Common myeloid progenitor, CD34-positive (primary cell): ENCODE measurements around the gene GLP2R.

Experiments
- CTCF ChIA-PET: fragments of 350-600 bp; sonication (Branson Sonifier 250); formaldehyde crosslinking; loops from one replicate; lab custom pipeline; 2021; ENCODE audit warnings: antibody characterized with exemption; lab: Charles Lee
- POLR2A ChIA-PET: fragments of 350-600 bp; sonication (Branson Sonifier 250); formaldehyde crosslinking; loops from one replicate; lab custom pipeline; 2021; ENCODE audit warnings: antibody characterized with exemption; lab: Charles Lee
- DNase-seq, 3 donors: peaks; one replicate each; pipeline versions ENCODE4 v3.0.0 to v3.0.0-alpha.2; 2013
- H3K27ac ChIP-seq, 2 experiments: 1 replicate in 1 of 2; 2 replicates in 1 of 2; pipeline ENCODE4 v1.7.0; 2013; ENCODE audit warnings: inconsistent platforms in 2 of 2, low read length in 2 of 2, mild to moderate bottlenecking in 2 of 2, low read depth in 1 of 2, moderate library complexity in 1 of 2; ENCODE audit not compliant: severe bottlenecking in 2 of 2, insufficient read depth in 1 of 2, poor library complexity in 1 of 2
- H3K27me3 ChIP-seq, 5 experiments: replicated peaks in 2 of 5; 1 replicate in 3 of 5; 2 replicates in 2 of 5; pipeline versions ENCODE4 v1.6.1 to v1.7.0; 2013; ENCODE audit warnings: low read length in 4 of 5, mild to moderate bottlenecking in 2 of 5, moderate library complexity in 2 of 5, inconsistent platforms in 1 of 5; ENCODE audit not compliant: insufficient read depth in 5 of 5, control insufficient read depth in 4 of 5
- H3K36me3 ChIP-seq, 4 experiments: 1 replicate in 2 of 4; 2 replicates in 2 of 4; pipeline versions ENCODE4 v1.6.1 to v1.7.0; 2013; ENCODE audit warnings: low read length in 3 of 4, control low read depth in 1 of 4, mild to moderate bottlenecking in 1 of 4; ENCODE audit not compliant: control insufficient read depth in 4 of 4, insufficient read depth in 4 of 4
- H3K4me1 ChIP-seq, 4 experiments: 1 replicate in 3 of 4; 2 replicates in 1 of 4; pipeline versions ENCODE4 v1.6.1 to v1.7.1; 2013; ENCODE audit warnings: low read length in 3 of 4, mild to moderate bottlenecking in 3 of 4, control low read depth in 1 of 4, inconsistent platforms in 1 of 4, moderate library complexity in 1 of 4; ENCODE audit not compliant: control insufficient read depth in 4 of 4, insufficient read depth in 4 of 4; ENCODE audit errors: control extremely low read depth in 1 of 4
- H3K4me3 ChIP-seq, 7 experiments: 1 replicate in 4 of 7; 2 replicates in 3 of 7; pipeline versions ENCODE4 v1.5.1 to v1.7.0; 2013; ENCODE audit warnings: mild to moderate bottlenecking in 7 of 7, low read length in 6 of 7, moderate library complexity in 6 of 7, inconsistent platforms in 2 of 7, low read depth in 2 of 7, control low read depth in 1 of 7; ENCODE audit not compliant: insufficient read depth in 4 of 7, control insufficient read depth in 1 of 7; ENCODE audit errors: extremely low read depth in 1 of 7
- H3K9me3 ChIP-seq, 5 experiments: 1 replicate in 4 of 5; 2 replicates in 1 of 5; pipeline versions ENCODE4 v1.6.1 to v1.7.1; 2013; ENCODE audit warnings: low read length in 4 of 5, mild to moderate bottlenecking in 2 of 5, inconsistent platforms in 1 of 5, low read depth in 1 of 5, moderate library complexity in 1 of 5; ENCODE audit not compliant: control insufficient read depth in 4 of 5, insufficient read depth in 2 of 5; ENCODE audit errors: control extremely low read depth in 1 of 5
- WGBS: methylation state at CpG from one replicate; pipeline ENCODE4 v1.1.5; 2013; ENCODE audit not compliant: insufficient coverage; 5-methylcytosine and 5-hydroxymethylcytosine counted together

Gene GLP2R

GRCh38 chr17:9850151-9850550 is 24.4 kb downstream of the GLP2R start:
- no peak for DNase-seq
- POLR2A ChIA-PET = no interaction called here
- peaks cover 0 to 1% (median 0%) of the 10 kb centered on the region in 5 experiments for H3K9me3 ChIP-seq

DNA sequence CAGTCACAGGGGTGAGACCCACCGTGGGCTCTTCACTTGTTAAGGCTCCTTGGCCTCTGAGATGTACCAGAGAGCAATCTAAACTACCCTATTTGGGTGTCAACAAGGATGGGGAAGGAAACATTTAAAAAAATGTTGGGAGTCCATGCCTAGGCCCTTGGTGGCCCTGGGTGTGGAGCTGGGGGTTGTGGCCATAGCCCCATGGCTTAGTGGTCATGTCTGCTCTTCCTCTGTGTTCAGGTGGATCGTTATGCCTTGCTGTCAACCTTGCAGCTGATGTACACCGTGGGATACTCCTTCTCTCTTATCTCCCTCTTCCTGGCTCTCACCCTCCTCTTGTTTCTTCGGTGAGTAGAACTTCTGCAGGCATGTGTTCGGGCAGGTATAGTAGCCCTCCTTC is 28.5 kb downstream of the GLP2R start:
- H3K27ac ChIP-seq = no peak overlapping the region
- ChIA-PET CTCF (no interaction called here), POLR2A (no interaction called here)
- DNase-seq = no peak
- H3K4me3 ChIP-seq = no peak overlapping the region
- WGBS = 88% methylated on average over 5 of the region's 5 CpGs
- H3K9me3 ChIP-seq = peaks cover 0 to 7% (median 2%) of the 10 kb centered on the region in 5 experiments
- no peaks in the 10 kb centered on the region for H3K27me3 ChIP-seq
- no peaks in the 10 kb centered on the region for H3K36me3 ChIP-seq
- H3K4me1 ChIP-seq = no peaks in the 10 kb centered on the region

More at GRCh38 chr17:9850151-9850550, 24.4 kb downstream of the GLP2R start:
- CTCF ChIA-PET = no interaction called here
- 84% methylated on average over 5 of the region's 5 CpGs for WGBS
- no peaks in the 10 kb centered on the region for H3K27me3 ChIP-seq
- no peaks in the 10 kb centered on the region for H3K4me1 ChIP-seq
- H3K36me3 ChIP-seq = no peaks in the 10 kb centered on the region
- H3K27ac ChIP-seq = no peak overlapping the region
- no peak overlapping the region for H3K4me3 ChIP-seq

DNA sequence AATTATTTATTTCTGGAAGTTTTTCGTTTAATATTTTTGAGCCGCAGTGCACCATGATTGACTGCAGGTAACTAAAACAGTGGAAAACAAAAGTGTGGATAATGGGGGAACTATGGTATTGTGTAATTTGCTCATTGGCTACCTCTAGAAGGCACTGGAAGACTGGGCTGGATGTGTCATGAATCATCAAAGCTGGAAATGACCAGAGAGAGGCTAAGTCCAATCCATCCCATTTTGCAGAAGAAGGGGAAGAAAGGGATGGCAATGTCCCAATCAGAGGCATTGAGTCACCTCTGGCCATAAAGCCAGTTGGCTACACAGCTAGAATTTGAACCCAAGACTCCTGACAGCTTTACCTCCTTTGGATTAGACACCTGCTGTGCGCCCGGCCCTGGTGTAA is 29.3 kb downstream of the GLP2R start:
- WGBS = 95% methylated on average over 4 of the region's 4 CpGs
- Histone ChIP-seq H3K27ac (no peak overlapping the region), H3K36me3 (no peaks in the 10 kb centered on the region), H3K4me1 (no peaks in the 10 kb centered on the region), H3K27me3 (no peaks in the 10 kb centered on the region), H3K9me3 (peaks cover 0 to 7% (median 2%) of the 10 kb centered on the region in 5 experiments), H3K4me3 (no peak overlapping the region)
- ChIA-PET CTCF (no interaction called here), POLR2A (no interaction called here)
- no peak for DNase-seq

DNA sequence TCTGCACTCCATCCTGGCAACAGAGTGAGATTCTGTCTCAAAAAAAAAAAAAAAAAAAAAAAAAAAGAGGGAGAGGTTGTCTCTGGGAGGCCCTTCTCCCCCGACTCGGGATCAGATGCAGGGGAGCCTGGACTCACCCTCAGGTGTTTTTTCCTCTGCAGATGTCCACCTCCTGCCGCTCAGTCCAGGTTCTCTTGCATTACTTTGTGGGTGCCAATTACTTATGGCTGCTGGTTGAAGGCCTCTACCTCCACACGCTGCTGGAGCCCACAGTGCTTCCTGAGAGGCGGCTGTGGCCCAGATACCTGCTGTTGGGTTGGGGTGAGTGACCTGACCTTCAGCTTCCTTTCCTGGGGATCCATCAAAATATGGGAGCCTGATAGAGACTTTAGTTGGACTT is 34.1 kb downstream of the GLP2R start:
- WGBS = 91% methylated on average over 5 of the region's 5 CpGs

DNA sequence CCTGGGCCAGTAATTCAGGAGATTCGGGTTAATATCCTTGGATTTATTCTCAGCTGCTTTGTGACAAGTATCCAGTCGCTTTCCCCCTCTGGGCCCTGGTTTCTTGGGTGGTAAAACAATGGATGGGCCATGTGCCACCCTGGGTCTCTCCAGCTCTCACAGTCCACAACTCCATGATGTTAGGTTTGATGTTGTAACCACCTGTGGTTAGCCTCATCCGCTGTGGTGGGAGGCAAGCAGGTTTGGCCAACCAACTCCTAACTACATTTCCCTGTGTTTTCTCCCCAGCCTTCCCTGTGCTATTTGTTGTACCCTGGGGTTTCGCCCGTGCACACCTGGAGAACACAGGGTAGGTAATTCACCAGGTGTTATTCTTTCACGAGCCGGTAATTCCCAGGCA is 35.1 kb downstream of the GLP2R start:
- Histone ChIP-seq H3K27me3 (peaks cover 0 to 6% (median 0%) of the 10 kb centered on the region in 5 experiments), H3K4me1 (no peaks in the 10 kb centered on the region), H3K27ac (no peak overlapping the region), H3K9me3 (peaks cover 0 to 11% (median 2%) of the 10 kb centered on the region in 5 experiments), H3K4me3 (no peak overlapping the region), H3K36me3 (no peaks in the 10 kb centered on the region)
- POLR2A ChIA-PET = no interaction called here
- WGBS = 100% methylated on average over 4 of the region's 7 CpGs
- no peak for DNase-seq
- CTCF ChIA-PET = no interaction called here

More for the DNA sequence above, 34.1 kb downstream of the GLP2R start:
- Histone ChIP-seq H3K9me3 (peaks cover 0 to 11% (median 2%) of the 10 kb centered on the region in 5 experiments), H3K27ac (no peak overlapping the region), H3K36me3 (no peaks in the 10 kb centered on the region), H3K4me3 (no peak overlapping the region), H3K27me3 (peaks cover 0 to 6% (median 0%) of the 10 kb centered on the region in 5 experiments), H3K4me1 (no peaks in the 10 kb centered on the region)
- CTCF ChIA-PET = no interaction called here
- DNase-seq = no peak
- POLR2A ChIA-PET = no interaction called here

DNA sequence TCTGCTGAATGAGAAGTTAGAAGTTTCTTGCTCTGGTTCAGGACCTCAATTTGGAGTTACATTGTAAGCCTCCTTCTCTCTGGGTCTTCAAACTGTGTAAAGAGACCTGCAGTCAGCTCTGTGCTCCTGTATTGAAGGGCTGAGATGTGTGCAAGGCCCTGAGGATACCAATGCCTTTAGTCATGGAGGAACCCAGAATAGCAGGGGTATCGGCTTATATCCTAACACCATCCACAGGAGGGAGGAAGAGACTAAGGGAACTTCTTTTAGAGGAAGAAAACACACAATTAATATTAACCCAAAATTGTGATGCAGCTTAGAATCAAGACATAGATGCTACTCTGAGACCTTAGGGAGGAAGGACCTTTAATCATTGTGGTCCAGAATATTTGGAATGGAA is 36.5 kb downstream of the GLP2R start:
- no CpG with 5 or more reads among the region's 1 CpG for WGBS
- H3K27ac ChIP-seq = no peak overlapping the region
- peaks cover 0 to 11% (median 2%) of the 10 kb centered on the region in 5 experiments for H3K9me3 ChIP-seq
- H3K27me3 ChIP-seq = peaks cover 0 to 6% (median 0%) of the 10 kb centered on the region in 5 experiments
- H3K4me3 ChIP-seq = no peak overlapping the region
- ChIA-PET POLR2A (no interaction called here), CTCF (no interaction called here)
- DNase-seq = no peak
- no peaks in the 10 kb centered on the region for H3K4me1 ChIP-seq
- H3K36me3 ChIP-seq = no peaks in the 10 kb centered on the region

GRCh38 chr17:9862949-9863348 is 37.2 kb downstream of the GLP2R start:
- Histone ChIP-seq H3K36me3 (no peaks in the 10 kb centered on the region), H3K9me3 (peaks cover 0 to 7% (median 2%) of the 10 kb centered on the region in 5 experiments), H3K4me3 (no peak overlapping the region), H3K27me3 (peaks cover 0 to 6% (median 0%) of the 10 kb centered on the region in 5 experiments), H3K27ac (no peak overlapping the region), H3K4me1 (no peaks in the 10 kb centered on the region)
- ChIA-PET CTCF (no interaction called here), POLR2A (no interaction called here)
- DNase-seq = no peak
- WGBS = 77% methylated on average over 3 of the region's 4 CpGs
